HEK293 (cell line): ENCODE data around the gene PIK3CD.

ENCODE experiments used
- CTCF ChIA-PET: fragments of 350-600 bp; formaldehyde crosslinking; extraction: SDS; loops from one replicate; lab custom pipeline; 2021; ENCODE audit warnings: antibody characterized with exemption; lab: Yijun Ruan, JAX
- POLR2A ChIA-PET: fragments of 300-600 bp; formaldehyde crosslinking; extraction: SDS; loops from one replicate; lab custom pipeline; 2020; ENCODE audit warnings: antibody characterized with exemption, inconsistent platforms; lab: Yijun Ruan, JAX
- H3K27ac ChIP-seq: fragments of 200-500 bp; sonication (Bioruptor generic); 2 replicates; pipeline ENCODE4 v1.5.1; 2014; ENCODE audit warnings: low read depth, low read length, control low read depth, inconsistent platforms; ENCODE audit errors: extremely low read depth
- H3K36me3 ChIP-seq, 2 experiments: fragments of 200-500 bp in 1 of 2; sonication (Bioruptor generic) in 1 of 2; 1 replicate in 1 of 2; 2 replicates in 1 of 2; pipeline ENCODE4 v1.5.1; 2014 to 2017; ENCODE audit warnings: inconsistent platforms in 2 of 2, low read length in 2 of 2; ENCODE audit not compliant: control insufficient read depth in 2 of 2, insufficient read depth in 1 of 2
- H3K4me1 ChIP-seq: fragments of 200-500 bp; sonication (Bioruptor generic); 2 replicates; pipeline ENCODE4 v1.5.1; 2014; ENCODE audit warnings: mild to moderate bottlenecking, low read length, inconsistent platforms; ENCODE audit not compliant: control insufficient read depth, insufficient read depth
- H3K4me3 ChIP-seq: 2 replicates; pipeline ENCODE4 v1.5.1; 2011; ENCODE audit warnings: low read depth, mild to moderate bottlenecking, control low read depth, low read length, moderate library complexity
- H3K9me3 ChIP-seq: fragments of 200-500 bp; sonication (Bioruptor generic); 2 replicates; pipeline ENCODE4 v1.5.1; 2014; ENCODE audit warnings: low read depth, low read length, inconsistent platforms; ENCODE audit not compliant: control insufficient read depth, insufficient read depth
- CTCF ChIP-seq: fragments of 450-650 bp; formaldehyde crosslinking; IDR thresholded peaks from 2 replicates; pipeline ENCODE4 v1.5.1; 2016; ENCODE audit warnings: missing biosample characterization, missing genetic modification characterization
- FEZF1 ChIP-seq: fragments of 450-650 bp; formaldehyde crosslinking; IDR thresholded peaks from 2 replicates; pipeline ENCODE4 v1.5.1; 2016; ENCODE audit warnings: missing biosample characterization, missing genetic modification characterization
- KLF17 ChIP-seq: fragments of 450-650 bp; formaldehyde crosslinking; IDR thresholded peaks from 2 replicates; pipeline ENCODE4 v1.5.1; 2016; ENCODE audit warnings: missing biosample characterization, missing genetic modification characterization
- MEIS1 ChIP-seq: sonication (generic); formaldehyde crosslinking; IDR thresholded peaks from 2 replicates; pipeline ENCODE4 v1.8.1; 2022; ENCODE audit warnings: missing genetic modification reagents, mild to moderate bottlenecking, borderline replicate concordance
- SP2 ChIP-seq: fragments of 450-650 bp; formaldehyde crosslinking; IDR thresholded peaks from 2 replicates; pipeline ENCODE4 v1.5.1; 2016; ENCODE audit warnings: missing biosample characterization, missing genetic modification characterization
- ZBTB11 ChIP-seq: fragments of 450-650 bp; formaldehyde crosslinking; conservative IDR thresholded peaks from 2 replicates; pipeline ENCODE4 v1.5.1; 2016; ENCODE audit warnings: low read depth, missing biosample characterization, missing genetic modification characterization
- ZFHX2 ChIP-seq: fragments of 450-650 bp; formaldehyde crosslinking; conservative IDR thresholded peaks from 2 replicates; pipeline ENCODE4 v1.5.1; 2016; ENCODE audit warnings: missing biosample characterization, missing genetic modification characterization
- ZIC2 ChIP-seq: fragments of 450-650 bp; formaldehyde crosslinking; IDR thresholded peaks from 2 replicates; pipeline ENCODE4 v1.5.1; 2016; ENCODE audit warnings: missing biosample characterization, missing genetic modification characterization
- ZNF10 ChIP-seq: fragments of 450-650 bp; formaldehyde crosslinking; IDR thresholded peaks from 2 replicates; pipeline ENCODE4 v1.5.1; 2017; ENCODE audit warnings: missing biosample characterization, missing genetic modification characterization
- ZNF140 ChIP-seq: fragments of 450-650 bp; formaldehyde crosslinking; IDR thresholded peaks from 2 replicates; pipeline ENCODE4 v1.5.1; 2016; ENCODE audit warnings: missing biosample characterization, missing genetic modification characterization
- ZNF274 ChIP-seq, 2 experiments: fragments of 200-500 bp in 1 of 2; fragments of 450-650 bp in 1 of 2; sonication (Bioruptor generic) in 1 of 2; formaldehyde crosslinking in 1 of 2; IDR thresholded peaks; 2 replicates each; pipeline versions ENCODE4 v1.5.1 to v1.6.1; 2014 to 2016; ENCODE audit warnings: borderline replicate concordance in 1 of 2, inconsistent platforms in 1 of 2, low read length in 1 of 2, missing biosample characterization in 1 of 2, missing genetic modification characterization in 1 of 2
- ZNF529 ChIP-seq: fragments of 450-650 bp; formaldehyde crosslinking; IDR thresholded peaks from 2 replicates; pipeline ENCODE4 v1.5.1; 2017; ENCODE audit warnings: missing genetic modification characterization, missing biosample characterization; ENCODE audit not compliant: insufficient replicate concordance
- ZNF555 ChIP-seq: fragments of 450-650 bp; formaldehyde crosslinking; conservative IDR thresholded peaks from 2 replicates; pipeline ENCODE4 v1.5.1; 2017; ENCODE audit warnings: missing biosample characterization, mild to moderate bottlenecking, missing genetic modification characterization, inconsistent platforms
- ZNF558 ChIP-seq: fragments of 450-650 bp; formaldehyde crosslinking; IDR thresholded peaks from 2 replicates; pipeline ENCODE4 v1.5.1; 2016; ENCODE audit warnings: missing biosample characterization, missing genetic modification characterization
- ZNF629 ChIP-seq: fragments of 450-650 bp; formaldehyde crosslinking; IDR thresholded peaks from 2 replicates; pipeline ENCODE4 v1.5.1; 2017; ENCODE audit warnings: missing biosample characterization, missing genetic modification characterization
- ZNF707 ChIP-seq: fragments of 450-650 bp; formaldehyde crosslinking; IDR thresholded peaks from 2 replicates; pipeline ENCODE4 v1.5.1; 2016; ENCODE audit warnings: missing biosample characterization, missing genetic modification characterization
- ZSCAN4 ChIP-seq: fragments of 450-650 bp; formaldehyde crosslinking; IDR thresholded peaks from 2 replicates; pipeline ENCODE4 v1.5.1; 2017; ENCODE audit warnings: missing biosample characterization, missing genetic modification characterization

Gene PIK3CD

GRCh38 chr1:9770298-9770697 is 118.8 kb downstream of the PIK3CD start:
- Histone ChIP-seq H3K9me3 (no peaks in the 10 kb centered on the region), H3K4me1 (no peaks in the 10 kb centered on the region), H3K4me3 (no peak overlapping the region), H3K27ac (no peak overlapping the region), H3K36me3 (peaks cover 0 to 15% of the 10 kb centered on the region in 2 experiments; a peak in 2 of 3 replicates)
- POLR2A ChIA-PET = no interaction called here
- CTCF ChIA-PET = no interaction called here
- TF ChIP-seq ZNF558 (tag by site-specific recombination) (no peak), ZNF274 (IDR thresholded peaks at IDR 0.05; ENCODE audit: low read length) (no peak), ZNF274 (tag by site-specific recombination; IDR thresholded peaks at IDR 0.05; ENCODE audit: borderline replicate concordance) (no peak), ZNF707 (tag by site-specific recombination) (no peak), CTCF (tag by site-specific recombination) (no peak), ZNF140 (tag by site-specific recombination) (no peak), SP2 (tag by site-specific recombination) (no peak), ZBTB11 (no peak), ZNF555 (tag by site-specific recombination) (no peak), ZSCAN4 (tag by site-specific recombination) (no peak), ZFHX2 (tag by site-specific recombination) (no peak), ZNF529 (no peak), FEZF1 (tag by site-specific recombination) (no peak)

- no peak overlapping the region for H3K27ac ChIP-seq
- TF ChIP-seq ZNF10 (tag by site-specific recombination) = no peak
- TF ChIP-seq KLF17 (tag by site-specific recombination) = no peak
- TF ChIP-seq ZNF629 (tag by site-specific recombination) = no peak
- TF ChIP-seq ZIC2 (tag by site-specific recombination) = no peak
- no peak for TF ChIP-seq MEIS1 (CRISPR knock-in tag)
- ChIA-PET CTCF (interaction anchor here (2.0 kb wide), 1 partner anchor 9 kb away, joined by 10 read pairs; no protein-coding TSS in a partner anchor), POLR2A (no interaction called here)
- no peaks in the 10 kb centered on the region for H3K4me1 ChIP-seq
- no peak overlapping the region for H3K4me3 ChIP-seq
- no peaks in the 10 kb centered on the region for H3K9me3 ChIP-seq
- H3K36me3 ChIP-seq = peaks cover 0 to 15% of the 10 kb centered on the region in 2 experiments; a peak in 2 of 3 replicates
Observed at GRCh38 chr1:9774712-9775679, 123.5 kb downstream of the PIK3CD start.
